Effector memory CD4-positive, alpha-beta T cell (primary cell): ENCODE measurements around the gene DNAJC18.
A peak's percentile ranks its signal among the peaks of the same experiment; 100 is the strongest.

ENCODE experiments used
- DNase-seq, 3 donors: peaks; one replicate each; pipeline ENCODE4 v3.0.0-alpha.2; 2020
- H3K27ac ChIP-seq: 2 replicates; pipeline ENCODE4 v1.7.0; 2013; ENCODE audit warnings: mild to moderate bottlenecking, low read length, moderate library complexity; ENCODE audit not compliant: insufficient read depth, poor library complexity, severe bottlenecking
- H3K27me3 ChIP-seq: replicated peaks from 2 replicates; pipeline ENCODE4 v1.7.0; 2013; ENCODE audit warnings: mild to moderate bottlenecking, low read length; ENCODE audit not compliant: insufficient read depth, control insufficient read depth, poor library complexity, severe bottlenecking
- H3K36me3 ChIP-seq: 2 replicates; pipeline ENCODE4 v1.7.0; 2013; ENCODE audit warnings: mild to moderate bottlenecking, low read length, moderate library complexity; ENCODE audit not compliant: control insufficient read depth, insufficient read depth
- H3K4me1 ChIP-seq: 2 replicates; pipeline ENCODE4 v1.7.0; 2013; ENCODE audit warnings: low read length, mild to moderate bottlenecking; ENCODE audit not compliant: control insufficient read depth, insufficient read depth, poor library complexity, severe bottlenecking
- H3K4me3 ChIP-seq: 2 replicates; pipeline ENCODE4 v1.7.0; 2013; ENCODE audit warnings: low read length, low read depth, mild to moderate bottlenecking; ENCODE audit not compliant: insufficient read depth, poor library complexity, severe bottlenecking
- H3K9me3 ChIP-seq: 2 replicates; pipeline ENCODE4 v1.7.0; 2013; ENCODE audit warnings: mild to moderate bottlenecking, low read length, moderate library complexity; ENCODE audit not compliant: control insufficient read depth

Gene DNAJC18

DNA sequence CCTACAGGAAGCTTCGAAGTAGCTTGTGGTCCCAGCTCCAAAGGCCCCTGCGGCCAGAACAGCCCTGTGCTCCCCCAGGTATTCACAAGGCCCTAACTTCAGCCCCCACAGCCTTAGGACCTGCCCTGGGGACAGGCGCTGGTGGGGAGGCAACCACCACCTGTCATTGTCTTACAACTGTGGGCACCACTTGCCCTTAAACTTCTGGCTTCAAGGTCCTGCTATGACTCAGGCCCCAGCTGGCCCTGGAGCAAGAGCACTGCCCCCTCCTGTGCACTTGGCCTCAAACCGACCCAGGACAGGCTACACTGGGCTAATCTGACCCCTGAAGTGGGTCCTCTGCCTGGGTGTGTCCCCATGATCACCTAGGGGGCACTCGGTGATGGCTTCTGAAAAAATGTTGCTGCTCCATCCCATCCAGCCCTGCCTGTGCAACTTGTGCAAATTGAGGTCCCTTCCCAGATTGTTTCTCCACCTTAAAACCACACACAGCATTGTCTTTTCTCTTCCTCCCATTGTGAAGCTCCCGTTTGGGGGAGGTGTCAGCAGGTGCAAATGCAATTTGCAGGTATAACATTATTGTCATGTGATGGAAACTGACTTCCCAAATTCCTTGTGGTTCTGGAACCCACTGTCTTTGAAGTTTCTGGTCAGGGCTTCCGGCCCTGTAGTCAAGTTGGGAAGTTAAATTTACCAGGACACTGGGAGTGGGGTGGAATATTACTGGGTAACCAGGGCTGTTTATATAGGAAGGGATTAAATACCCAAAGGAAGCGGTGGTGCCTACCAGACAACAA, 43.3 kb downstream of the DNAJC18 start:
- Histone ChIP-seq H3K27ac (no peak overlapping the region), H3K4me1 (peaks cover 30% of the 10 kb centered on the region)
- DNase-seq: no peak

GRCh38 chr5:139394654-139395566, 44.4 kb downstream of the DNAJC18 start, which contains the start of gene PROB1:
Gene PROB1 (minus strand): TSS chr5:139395104. CDS start chr5:139395081, 23 bp downstream.
- Histone ChIP-seq H3K27me3 (no peaks in the 10 kb centered on the region), H3K27ac (no peak within 1 kb of the TSS), H3K4me3 (peak within 1 kb of the TSS; percentile 87), H3K4me1 (peaks cover 42% of the 10 kb centered on the region), H3K36me3 (no peaks in the 10 kb centered on the region), H3K9me3 (no peaks in the 10 kb centered on the region)
- DNase-seq: no peak

More for the DNA sequence above, 43.3 kb downstream of the DNAJC18 start:
- Histone ChIP-seq H3K9me3 (no peaks in the 10 kb centered on the region), H3K27me3 (no peaks in the 10 kb centered on the region), H3K36me3 (no peaks in the 10 kb centered on the region), H3K4me3 (no peak overlapping the region)

- Histone ChIP-seq H3K36me3 (no peaks in the 10 kb centered on the region), H3K4me1 (peaks cover 44% of the 10 kb centered on the region), H3K9me3 (no peaks in the 10 kb centered on the region), H3K4me3 (peak overlapping the region; percentile 87), H3K27ac (no peak overlapping the region), H3K27me3 (no peaks in the 10 kb centered on the region)
- DNase-seq: peak in 1 of 3 donors; percentile 39
Observed at GRCh38 chr5:139394123-139394653, 45.1 kb downstream of the DNAJC18 start.

- H3K27me3 ChIP-seq: no peaks in the 10 kb centered on the region
- no peaks in the 10 kb centered on the region for H3K9me3 ChIP-seq
- no peak overlapping the region for H3K27ac ChIP-seq
- no peak for DNase-seq
- H3K4me1 ChIP-seq: peaks cover 44% of the 10 kb centered on the region
- H3K36me3 ChIP-seq: no peaks in the 10 kb centered on the region
- peak overlapping the region; percentile 87 for H3K4me3 ChIP-seq
Observed at GRCh38 chr5:139393497-139394122, 45.7 kb downstream of the DNAJC18 start.

GRCh38 chr5:139392678-139393496, 46.4 kb downstream of the DNAJC18 start:
- Histone ChIP-seq H3K27me3 (no peaks in the 10 kb centered on the region), H3K36me3 (no peaks in the 10 kb centered on the region), H3K4me3 (peak overlapping the region; percentile 87), H3K9me3 (no peaks in the 10 kb centered on the region), H3K27ac (peak overlapping the region; percentile 49), H3K4me1 (peaks cover 44% of the 10 kb centered on the region)
- peak; percentile 59 to 70 (median 59) for DNase-seq

DNA sequence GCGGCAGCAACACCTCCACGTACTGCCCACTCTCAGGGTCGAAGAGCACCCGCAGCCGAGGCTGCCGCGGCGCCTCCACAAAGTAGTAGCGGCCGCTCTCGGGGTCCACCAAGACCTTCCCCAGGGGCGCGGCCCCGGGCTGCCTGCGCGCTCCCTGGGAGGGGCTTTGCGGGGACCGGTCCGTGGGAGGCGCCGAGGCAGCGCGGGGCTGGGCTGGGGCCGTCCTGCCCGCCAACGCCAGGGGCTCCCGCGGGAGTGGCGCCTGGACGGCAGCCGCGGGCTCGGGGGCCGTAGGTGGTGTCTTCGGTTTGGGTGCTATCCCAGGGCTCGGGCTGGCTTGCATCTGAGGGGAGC, 47.0 kb downstream of the DNAJC18 start:
- Histone ChIP-seq H3K4me1 (peaks cover 44% of the 10 kb centered on the region), H3K36me3 (no peaks in the 10 kb centered on the region), H3K9me3 (no peaks in the 10 kb centered on the region), H3K27ac (peak overlapping the region; percentile 49), H3K27me3 (no peaks in the 10 kb centered on the region), H3K4me3 (peak overlapping the region; percentile 87)
- no peak for DNase-seq

DNA sequence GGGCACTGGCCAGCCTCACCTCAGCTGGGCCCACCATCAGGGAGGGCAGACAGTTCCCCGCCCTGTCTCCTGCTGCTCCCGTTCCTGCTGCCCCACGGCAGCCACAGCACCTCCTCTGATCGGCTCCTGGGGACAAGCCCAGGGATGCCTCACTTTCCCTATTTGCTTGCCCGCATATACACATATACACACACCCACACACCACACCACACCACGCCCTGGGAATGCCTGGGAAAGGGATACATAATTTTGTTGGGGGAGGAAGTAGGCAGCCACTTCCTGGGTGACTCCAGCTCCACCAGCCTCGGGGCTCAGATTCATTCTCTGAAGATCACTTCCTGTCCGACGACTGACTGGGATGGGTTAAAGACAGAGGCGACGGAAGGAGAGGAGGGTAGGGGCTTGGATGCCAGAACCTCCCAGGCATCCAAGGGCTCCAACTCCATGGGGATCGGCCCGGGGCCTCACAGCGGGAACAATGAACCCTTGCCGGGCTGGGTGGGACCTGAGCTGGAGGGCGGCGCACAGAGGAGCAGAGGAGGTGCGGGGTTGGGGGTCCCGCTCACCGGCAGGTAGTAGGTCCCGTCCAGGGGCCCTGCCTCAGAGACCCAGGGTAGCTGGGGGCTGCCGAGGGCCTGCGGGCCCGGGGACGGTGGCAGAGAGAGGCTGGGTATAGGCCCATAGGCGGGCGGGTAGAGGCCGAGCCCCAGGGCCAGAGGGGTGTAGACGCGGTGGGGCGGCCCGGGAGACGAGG, 47.6 kb downstream of the DNAJC18 start:
- Histone ChIP-seq H3K36me3 (no peaks in the 10 kb centered on the region), H3K27me3 (no peaks in the 10 kb centered on the region), H3K9me3 (no peaks in the 10 kb centered on the region), H3K27ac (peak overlapping the region; percentile 49), H3K4me1 (peaks cover 44% of the 10 kb centered on the region), H3K4me3 (peak overlapping the region; percentile 87)
- DNase-seq: no peak

GRCh38 chr5:139390639-139391569, 48.4 kb downstream of the DNAJC18 start:
- Histone ChIP-seq H3K27me3 (no peaks in the 10 kb centered on the region), H3K36me3 (no peaks in the 10 kb centered on the region), H3K4me3 (no peak overlapping the region), H3K4me1 (peaks cover 44% of the 10 kb centered on the region), H3K27ac (no peak overlapping the region), H3K9me3 (no peaks in the 10 kb centered on the region)
- DNase-seq: no peak
